NCI-H1417 (cell line): Measurements from ENCODE around the gene ERMARD.
A peak's percentile ranks its signal among the peaks of the same experiment; 100 is the strongest.

ENCODE experiments used
- DNase-seq, 3 experiments: peaks; one replicate each; lab custom pipeline; 2025; lab: John Stamatoyannopoulos, UW

The ERMARD gene

DNA sequence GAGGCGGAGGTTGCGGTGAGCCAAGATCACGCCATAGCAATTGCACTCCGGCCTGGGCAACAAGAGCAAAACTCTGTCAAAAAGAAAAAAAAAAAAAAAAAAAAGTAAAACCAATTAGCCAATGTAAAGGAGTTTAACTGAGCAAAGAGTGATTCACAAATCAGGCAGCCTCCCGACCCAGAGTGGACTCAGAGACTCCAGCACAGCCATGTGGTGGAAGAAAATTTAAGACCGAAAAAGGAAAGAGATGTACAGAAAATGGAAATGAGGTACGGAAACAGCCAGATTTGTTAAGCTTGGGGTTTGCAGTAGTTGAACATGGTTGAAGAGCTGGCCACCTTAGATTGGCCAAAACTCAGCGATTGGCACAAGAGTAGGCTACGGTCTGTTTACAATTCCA lies 51.4 kb downstream of the ERMARD start:
- DNase-seq, result no peak

DNA sequence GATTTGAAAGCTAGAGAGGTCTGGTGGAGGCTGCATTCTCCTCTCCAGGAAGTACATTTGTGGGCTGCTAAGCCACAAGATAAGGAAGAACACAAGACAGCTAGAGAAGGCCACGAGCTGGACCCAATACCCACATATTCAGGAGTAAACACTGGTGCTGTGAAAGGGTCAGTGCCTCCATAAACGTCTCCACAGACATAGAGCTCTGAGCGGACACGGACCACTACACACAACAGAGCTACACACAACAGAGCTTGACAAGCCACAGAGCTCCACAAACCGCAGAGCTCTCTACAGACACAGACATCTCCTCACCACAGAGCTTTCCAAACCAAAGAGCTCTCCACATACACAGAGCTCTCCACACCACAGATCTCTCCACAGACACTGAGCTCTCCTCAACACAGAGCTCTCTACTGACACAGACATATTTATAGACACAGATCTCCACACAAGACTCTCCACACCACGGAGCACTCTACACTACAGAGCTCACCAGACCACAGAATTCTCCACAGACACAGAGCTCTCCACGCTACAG lies 51.9 kb downstream of the ERMARD start:
- peak in 1 of 3 experiments; percentile 30 for DNase-seq

DNA sequence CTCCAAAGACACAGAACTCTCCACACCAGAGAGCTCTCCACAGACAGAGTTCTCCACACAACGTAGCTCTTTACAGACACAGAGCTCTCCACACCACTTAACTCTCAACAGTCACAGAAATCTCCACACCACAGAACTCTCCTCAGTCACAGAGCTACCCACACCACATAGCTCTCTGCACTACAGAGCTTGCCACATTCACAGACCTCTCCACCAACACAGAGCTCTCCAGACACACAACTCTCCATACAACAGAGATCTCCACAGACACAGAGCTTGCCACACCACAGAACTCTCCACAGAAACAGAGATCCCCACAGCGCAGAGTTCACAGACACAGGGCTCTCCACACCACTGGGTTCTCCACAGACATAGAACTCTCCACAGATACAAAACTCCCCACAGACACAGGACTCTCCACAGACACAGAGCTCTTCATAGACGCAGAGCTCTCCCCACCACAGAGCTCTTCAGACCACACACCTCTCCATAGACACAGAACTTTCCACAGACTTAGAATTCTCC lies 52.5 kb downstream of the ERMARD start:
- no peak for DNase-seq

DNA sequence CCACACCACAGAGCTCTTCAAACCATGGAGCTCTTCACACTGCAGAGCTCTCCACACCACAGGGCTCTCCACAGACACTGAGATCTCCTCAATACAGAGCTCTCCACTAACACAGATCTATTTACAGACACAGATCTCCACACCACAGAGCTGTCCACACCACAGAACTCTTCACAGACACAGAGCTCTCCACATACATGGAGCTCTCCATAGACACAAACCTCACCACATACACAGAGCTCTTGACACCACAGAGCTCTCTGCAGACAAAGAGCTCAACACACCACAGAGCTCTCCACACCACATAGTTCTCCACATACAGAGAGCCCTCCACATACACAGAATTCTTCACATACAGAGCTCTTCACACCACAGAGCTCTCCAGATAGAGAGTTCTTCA lies 53.0 kb downstream of the ERMARD start:
- no peak for DNase-seq

DNA sequence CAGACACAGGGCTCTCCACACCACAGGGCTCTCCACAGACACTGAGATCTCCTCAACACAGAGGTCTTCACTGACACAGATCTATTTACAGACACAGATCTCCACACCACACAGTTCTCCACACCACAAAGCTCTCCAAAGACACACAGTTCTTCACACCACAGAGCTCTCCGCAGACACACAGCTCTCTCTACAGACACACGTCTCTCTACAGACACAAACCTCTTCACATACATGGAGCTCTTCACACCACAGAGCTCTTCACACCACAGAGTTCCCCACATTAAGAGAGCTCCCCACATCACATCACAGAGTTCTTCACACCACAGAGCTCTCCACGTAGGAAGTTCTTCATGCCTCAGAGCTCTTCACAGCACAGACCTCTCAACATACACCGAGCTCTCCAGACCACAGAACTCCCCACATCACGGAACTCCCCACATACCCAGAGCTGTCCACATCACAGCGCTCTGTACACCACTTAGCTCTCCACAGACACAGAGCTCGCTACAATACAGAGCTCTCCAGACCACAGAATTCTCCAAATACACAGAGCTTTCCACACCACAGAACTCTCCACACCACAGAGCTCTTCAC lies 53.9 kb downstream of the ERMARD start:
- DNase-seq, result no peak

DNA sequence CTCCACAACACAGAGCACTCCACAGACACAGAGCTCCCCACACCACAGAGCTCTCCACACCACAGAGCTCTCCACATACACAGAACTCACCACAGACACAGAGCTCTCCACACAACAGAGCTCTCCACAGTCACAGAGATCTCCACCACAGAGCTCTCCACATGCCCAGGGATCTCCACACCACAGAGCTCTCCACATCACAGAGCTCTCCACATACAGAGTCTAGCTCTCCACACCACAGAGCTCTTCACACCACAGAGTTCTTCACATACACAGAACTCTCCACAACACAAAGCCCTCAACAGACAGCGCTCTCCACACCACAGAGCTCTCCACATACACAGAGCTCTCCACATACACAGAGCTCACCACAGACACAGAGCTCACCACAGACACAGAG lies 55.3 kb downstream of the ERMARD start:
- no peak for DNase-seq

DNA sequence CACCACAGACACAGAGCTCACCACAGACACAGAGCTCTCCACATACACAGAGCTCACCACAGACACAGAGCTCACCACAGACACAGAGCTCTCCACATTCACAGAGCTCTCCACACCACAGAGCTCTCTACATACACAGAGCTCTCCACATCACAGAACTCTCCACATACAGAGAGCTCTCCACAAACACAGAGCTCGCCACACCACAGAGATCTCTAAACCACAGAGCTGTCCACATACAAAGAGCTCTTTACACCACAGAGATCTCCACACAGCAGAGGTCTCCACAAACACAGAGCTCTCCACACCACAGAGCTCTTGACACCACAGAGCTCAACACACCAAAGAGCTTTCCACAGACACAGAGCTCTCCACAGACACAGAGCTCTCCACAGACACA lies 55.8 kb downstream of the ERMARD start:
- DNase-seq, result no peak

DNA sequence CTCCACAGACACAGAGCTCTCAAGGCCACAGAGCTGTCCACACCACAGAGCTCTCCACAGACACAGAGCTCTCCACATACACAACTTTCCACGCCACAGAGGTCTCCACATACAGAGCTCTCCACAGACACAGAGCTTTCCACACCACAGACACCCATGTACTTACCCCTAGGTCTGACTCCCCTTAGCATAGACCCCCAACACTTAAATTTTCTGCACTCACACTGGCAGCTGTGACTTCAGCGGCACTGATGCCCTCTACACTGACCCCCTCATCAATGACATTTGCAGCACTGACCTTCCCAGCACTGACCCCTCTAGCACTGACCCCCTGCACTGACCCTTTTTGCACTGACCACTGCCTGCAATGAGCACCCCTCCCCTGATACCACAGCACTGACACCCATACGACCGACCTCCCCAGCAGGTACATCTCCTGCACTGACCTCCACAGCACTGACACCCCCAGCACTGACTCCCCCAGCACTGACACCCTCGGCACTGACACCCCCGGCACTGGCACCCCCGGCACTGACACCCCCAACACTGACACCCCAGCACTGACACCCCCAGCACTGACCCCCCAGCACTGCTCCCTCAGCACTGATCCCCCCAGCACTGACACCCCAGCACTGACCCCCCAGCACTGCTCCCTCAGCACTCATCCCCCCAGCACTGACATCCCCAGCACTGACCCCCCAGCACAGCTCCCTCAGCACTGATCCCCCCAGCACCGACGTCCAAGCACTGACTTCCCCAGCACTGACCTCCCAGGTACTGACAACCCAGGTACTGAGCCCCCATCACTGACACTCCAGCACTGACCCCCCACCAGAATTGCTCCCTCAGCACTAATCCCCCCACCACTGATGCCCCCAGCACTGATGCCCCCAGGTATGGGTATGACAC lies 56.5 kb downstream of the ERMARD start:
- no peak for DNase-seq

DNA sequence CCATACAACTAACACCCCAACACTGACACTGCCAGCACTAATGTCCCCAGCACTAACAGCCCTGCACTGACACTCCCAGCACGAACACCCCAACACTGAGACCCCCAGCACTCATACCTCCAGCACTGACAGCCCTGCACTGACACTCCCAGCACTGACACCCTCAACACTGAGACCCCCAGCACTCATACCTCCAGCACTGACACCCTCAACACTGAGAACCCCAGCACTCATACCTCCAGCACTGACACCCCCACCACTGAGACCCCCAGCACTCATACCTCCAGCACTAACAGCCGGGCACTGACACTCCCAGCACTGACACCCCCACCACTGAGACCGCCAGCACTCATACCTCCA lies 57.2 kb downstream of the ERMARD start:
- DNase-seq, result no peak

DNA sequence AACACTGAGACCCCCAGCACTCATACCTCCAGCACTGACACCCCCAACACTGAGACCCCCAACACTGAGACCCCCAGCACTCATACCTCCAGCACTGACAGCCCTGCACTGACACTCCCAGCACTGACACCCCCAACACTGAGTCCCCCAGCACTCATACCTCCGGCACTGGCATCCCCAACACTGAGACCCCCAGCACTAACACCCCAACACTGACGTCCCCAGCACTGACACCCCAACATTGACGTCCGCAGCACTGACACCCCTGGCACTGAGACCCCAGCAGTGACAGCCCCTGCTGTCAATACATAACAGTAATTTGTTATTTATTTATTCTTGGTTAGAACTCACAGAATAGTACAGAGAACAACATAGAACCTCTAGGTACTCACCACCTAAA lies 58.0 kb downstream of the ERMARD start:
- no peak for DNase-seq

DNA sequence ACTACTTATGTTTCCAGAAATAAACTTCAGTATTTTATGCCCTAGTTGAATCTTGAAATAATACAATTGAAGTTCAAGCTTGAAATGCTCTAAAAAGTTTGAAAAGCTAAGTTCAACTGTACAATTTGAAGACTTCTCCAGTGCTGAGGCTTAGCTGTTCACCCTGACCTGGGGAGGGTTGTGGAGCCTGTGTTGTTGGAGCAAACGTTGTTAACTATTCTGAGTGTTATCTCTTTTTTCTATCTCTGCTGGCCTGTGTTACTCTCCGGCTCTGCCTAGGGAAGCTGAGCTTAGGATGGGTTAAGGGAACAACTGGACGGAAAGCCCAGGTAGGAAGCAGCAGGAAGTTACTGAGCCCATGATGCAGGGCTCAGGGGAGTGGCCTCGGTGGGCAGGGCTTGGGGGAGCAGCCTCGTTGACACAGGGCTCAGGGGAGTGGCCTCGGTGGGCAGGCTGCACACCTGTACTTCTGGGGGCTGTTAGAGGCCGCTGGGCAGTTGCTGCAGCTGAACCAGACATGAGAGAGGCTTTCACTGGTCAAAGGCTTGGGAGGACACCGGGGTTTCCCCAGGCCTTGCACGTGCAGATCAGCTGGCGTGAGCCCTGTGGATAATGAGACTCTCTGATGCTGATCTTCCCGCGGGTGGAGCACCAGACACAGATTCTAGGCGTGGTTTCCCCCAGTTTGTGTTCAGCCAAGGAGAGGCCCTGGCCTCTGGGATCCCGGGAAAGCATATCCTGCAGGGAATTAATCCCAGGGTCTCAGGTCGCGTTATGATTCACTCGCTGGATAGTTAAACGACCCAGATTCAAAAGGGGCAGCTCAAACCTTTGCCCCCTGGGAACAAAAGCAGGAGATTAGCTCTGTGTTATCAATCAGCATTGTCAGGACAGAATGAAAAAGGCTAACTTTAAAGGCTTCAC lies 58.9 kb downstream of the ERMARD start:
- DNase-seq, result peak in 2 of 3 experiments; percentile 48 to 58

DNA sequence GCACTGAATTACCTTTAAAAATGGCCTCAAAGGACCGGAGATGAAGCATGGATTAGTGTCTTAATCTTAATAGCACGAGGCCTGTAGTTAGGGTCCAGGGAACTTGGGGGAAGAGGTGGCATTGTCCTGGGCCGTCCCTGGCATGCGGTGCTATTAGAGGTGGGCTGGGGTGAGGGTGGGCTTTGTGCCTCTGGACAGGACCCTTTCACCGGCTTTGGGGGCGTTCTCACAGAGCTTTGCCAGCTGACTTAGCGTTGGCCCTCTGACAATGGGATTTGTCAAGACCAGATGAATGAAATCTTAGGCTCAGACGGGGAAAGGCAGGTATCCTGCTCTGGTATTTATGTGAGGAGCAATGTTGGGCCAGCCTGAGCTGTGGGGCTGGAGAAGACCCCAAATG lies 59.6 kb downstream of the ERMARD start:
- DNase-seq, result no peak

DNA sequence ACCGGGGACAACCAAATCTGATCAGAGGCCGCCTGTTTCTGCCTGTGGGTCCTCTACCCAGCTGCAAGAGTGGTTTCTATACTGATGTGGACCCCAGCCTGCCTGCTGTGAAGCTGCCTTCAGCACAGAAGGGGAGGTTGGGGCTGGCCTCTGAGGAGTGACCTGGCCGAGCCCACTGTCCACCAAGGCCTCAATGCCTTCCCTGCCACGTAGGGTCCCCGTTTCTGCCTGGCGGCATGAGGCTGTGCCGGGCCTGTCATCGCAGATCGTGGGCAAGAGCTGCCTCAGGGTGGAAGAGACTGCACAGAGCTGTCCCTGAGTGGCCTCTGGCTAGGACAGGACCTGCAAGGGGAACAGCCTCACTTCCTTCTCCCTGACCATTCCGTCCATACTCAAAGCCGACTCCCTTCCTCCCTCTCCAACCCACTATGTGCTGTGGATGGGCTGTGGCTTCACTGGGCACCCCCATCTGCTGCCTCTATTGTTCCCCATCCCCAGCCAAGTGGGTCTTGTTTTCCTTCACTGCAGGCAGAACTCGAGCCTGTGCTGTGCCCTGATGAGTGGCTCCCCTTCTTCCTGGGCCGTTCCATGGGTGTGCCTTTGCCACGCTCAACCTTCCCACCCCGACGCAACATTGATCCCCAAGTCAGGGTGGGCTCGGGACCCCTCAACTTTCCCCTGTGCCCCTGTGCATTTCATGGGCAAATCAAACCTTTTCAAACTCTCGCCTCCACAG lies 60.3 kb downstream of the ERMARD start:
- DNase-seq, result no peak

DNA sequence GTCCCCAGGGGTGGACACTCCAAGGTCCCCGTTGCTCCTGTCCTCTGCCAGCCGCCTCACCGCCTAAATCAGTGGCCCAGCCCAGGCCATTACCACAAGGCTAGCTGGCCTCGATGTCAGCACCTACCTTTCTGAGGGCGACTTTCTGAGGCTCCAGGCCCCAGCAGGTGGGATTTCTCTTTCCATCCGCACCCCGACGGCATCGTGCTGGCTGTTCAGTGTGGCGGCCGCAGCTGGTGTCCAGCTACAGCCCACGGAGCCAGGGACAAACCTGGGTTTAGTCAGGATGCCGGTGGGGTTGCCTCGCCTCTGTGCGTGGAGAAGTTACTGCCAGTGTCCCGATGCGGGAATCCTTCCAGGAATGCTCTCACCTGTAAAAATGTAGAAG lies 60.8 kb downstream of the ERMARD start:
- no peak for DNase-seq

DNA sequence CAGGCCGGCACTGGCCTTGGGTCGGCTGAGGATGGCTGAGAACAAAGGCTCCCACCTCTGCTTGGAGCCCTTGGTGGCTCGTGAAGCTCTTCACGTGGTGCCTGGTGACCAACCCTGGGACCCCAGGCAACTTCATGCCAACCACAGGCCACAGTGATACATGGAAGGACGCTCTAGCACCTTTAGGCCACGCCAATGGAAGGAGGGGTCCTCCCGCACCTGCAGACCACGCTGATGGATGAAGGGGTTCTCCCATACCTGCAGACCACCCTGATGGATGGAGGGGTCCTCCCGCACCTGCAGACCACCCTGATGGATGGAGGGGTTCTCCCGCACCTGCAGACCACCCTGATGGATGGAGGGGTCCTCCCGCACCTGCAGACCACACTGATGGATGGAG lies 62.5 kb downstream of the ERMARD start:
- no peak for DNase-seq

DNA sequence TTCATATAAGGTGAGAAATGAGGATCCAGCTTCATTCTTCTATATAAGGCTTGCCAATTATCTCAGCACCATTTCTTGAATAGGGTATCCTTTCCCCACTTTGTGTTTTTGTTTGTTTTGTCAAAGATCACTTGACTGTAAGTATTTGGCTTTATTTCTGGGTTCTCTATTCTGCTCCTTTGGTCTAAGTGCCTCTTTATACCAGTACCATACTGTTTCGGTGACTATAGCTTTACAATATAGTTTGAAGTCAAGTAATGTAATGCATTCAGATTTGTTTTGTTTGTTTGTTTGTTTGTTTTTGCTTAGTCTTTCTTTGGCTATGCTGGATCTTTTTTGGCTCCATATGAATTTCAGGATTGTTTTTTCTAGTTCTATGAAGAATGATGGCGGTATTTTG lies 64.6 kb downstream of the ERMARD start:
- DNase-seq, result no peak

DNA sequence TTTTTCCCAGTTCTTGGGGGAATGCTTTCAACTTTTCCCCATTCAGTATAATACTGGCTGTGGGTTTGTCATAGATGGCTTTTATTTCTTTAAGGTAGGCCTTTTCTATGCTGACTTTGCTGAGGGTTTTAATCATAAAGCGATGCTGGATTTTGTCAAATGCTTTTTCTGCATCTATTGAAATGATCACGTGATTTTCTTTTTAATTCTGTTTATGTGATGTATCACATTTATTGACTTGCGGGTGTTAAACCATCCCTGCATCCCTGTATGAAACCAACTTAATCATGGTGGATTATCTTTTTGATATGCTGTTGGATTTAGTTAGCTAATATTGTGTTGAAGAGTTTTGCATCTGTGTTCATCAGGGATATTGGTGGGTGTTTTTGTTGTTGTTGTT lies 65.6 kb downstream of the ERMARD start:
- DNase-seq, result no peak

DNA sequence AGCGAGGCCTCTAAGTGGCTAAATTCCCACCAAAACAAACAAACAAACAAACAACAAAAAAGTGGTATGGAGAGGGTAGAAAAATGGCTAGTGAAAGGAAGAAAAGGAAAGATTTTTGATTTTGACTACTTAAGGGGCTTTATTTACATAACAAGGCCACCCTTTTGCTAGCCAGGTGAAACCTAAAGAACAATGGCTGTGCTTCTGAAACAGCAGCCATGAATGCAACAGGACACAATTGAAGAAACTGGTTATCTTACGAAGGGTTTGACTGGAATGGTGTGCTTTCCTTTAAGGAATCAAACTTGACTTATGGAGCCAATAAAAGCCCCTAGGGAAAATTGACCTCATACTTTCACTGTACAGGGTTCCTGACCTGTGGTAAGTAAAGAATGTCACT lies 68.9 kb downstream of the ERMARD start:
- no peak for DNase-seq

DNA sequence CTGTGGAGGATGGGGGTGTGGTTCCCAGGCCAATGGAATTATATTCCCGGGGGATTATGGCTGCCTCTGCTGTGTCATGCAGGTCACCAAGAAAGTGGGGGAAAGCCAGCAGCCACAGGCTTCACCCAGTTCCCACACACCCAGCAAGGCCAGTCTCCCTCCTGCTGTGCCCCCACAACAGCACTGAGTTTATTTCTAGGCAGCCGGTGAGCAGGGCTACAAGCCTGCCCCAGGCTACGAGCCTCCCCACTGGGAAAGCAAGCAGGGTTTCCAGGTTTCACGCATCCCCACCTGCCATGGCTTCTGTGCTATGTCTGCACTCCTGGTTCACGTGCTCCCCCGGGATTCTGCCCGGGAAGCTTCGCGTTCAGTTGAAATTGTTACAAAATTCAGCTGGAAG lies 72.6 kb downstream of the ERMARD start:
- peak in 2 of 3 experiments; percentile 86 to 94 for DNase-seq

DNA sequence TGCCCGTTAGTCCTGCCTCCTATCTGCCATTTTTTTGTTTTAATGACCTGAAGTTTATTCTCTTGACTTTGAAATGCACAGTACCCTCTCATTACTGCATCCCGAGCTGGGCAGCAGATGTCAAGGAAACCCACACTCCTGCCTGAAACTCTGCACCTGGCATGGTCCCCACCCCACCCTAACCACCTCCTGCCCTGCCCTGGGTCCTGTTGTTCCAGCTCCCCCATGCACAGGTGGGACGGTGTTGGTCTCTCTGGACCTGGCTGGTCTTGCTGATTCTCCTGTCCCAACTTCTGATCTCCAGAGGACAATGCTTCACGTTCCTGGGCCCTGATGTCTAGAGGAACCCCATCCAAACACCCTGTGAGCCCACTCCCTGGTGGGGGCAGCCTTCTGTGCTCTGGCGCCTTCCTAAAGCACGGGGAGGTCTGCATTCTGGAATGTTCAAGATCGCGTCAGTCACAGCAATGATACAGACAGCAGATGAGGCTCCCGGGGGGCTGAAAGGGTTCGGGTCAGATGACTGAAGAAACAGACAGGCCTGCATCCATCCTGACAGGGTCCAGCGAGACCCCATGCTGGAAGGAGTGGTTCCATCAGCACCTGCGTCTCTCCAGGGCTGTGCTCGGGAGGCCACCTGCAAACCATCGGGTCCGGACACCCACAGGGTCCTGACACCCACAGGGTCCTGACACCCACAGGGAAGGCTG lies 73.6 kb downstream of the ERMARD start:
- DNase-seq, result peak in 1 of 3 experiments; percentile 53
